Caco-2 (cell line): ENCODE measurements around the gene GGCT. TPM values are rescaled to one million over a fixed set of nuclear protein-coding genes. Genes with fewer than 3 reads are reported as not detected.

Experiments
- BruUV-seq: library from RNA; stranded (reverse); fragments of 400-500 nt; replicated peaks from 2 replicates; lab custom pipeline; 2021; lab: Mats Ljungman, UMichigan
- CTCF ChIA-PET: fragments of 300-600 bp; sonication (Branson Sonifier 250); formaldehyde crosslinking; loops from one replicate; lab custom pipeline; 2022; ENCODE audit warnings: antibody characterized with exemption; lab: Charles Lee
- POLR2A ChIA-PET: fragments of 300-600 bp; sonication (Branson Sonifier 250); formaldehyde crosslinking; loops from one replicate; lab custom pipeline; 2022; ENCODE audit warnings: antibody characterized with exemption; lab: Charles Lee
- DNase-seq, 2 experiments: peaks; one replicate each; pipeline versions ENCODE4 v3.0.0 to v3.0.0-alpha.2; 2020 to 2022
- H3K27me3 ChIP-seq: replicated peaks from 2 replicates; pipeline ENCODE4 v1.6.0; 2011; ENCODE audit warnings: low read length; ENCODE audit not compliant: control insufficient read depth, insufficient read depth
- H3K36me3 ChIP-seq: 2 replicates; pipeline ENCODE4 v1.5.1; 2011; ENCODE audit warnings: low read length; ENCODE audit not compliant: control insufficient read depth, insufficient read depth
- H3K4me1 ChIP-seq: fragments of 250-450 bp; sonication (Bioruptor Pico); 2 replicates; pipeline ENCODE4 v1.5.1; 2020; ENCODE audit warnings: mild to moderate bottlenecking
- H3K4me3 ChIP-seq: 2 replicates; pipeline ENCODE4 v1.5.1; 2011; ENCODE audit warnings: low read depth, mild to moderate bottlenecking, control low read depth, low read length
- H3K9me3 ChIP-seq: fragments of 250-450 bp; sonication (Bioruptor Pico); 2 replicates; pipeline ENCODE4 v1.5.1; 2020; ENCODE audit warnings: mild to moderate bottlenecking, moderate library complexity
- H3K27ac Mint-ChIP-seq: one replicate; pipeline ENCODE4 v1.8.0; 2022; ENCODE audit warnings: mixed read lengths; ENCODE audit not compliant: unreplicated experiment
- H3K27me3 Mint-ChIP-seq: one replicate; pipeline ENCODE4 v1.8.0; 2022; ENCODE audit warnings: mixed read lengths; ENCODE audit not compliant: insufficient read depth, unreplicated experiment
- H3K36me3 Mint-ChIP-seq: one replicate; pipeline ENCODE4 v1.8.0; 2022; ENCODE audit warnings: mild to moderate bottlenecking, mixed read lengths; ENCODE audit not compliant: insufficient read depth, unreplicated experiment
- H3K4me1 Mint-ChIP-seq: one replicate; pipeline ENCODE4 v1.8.0; 2022; ENCODE audit warnings: low read depth, mixed read lengths; ENCODE audit not compliant: unreplicated experiment
- H3K4me3 Mint-ChIP-seq: one replicate; pipeline ENCODE4 v1.8.0; 2022; ENCODE audit warnings: mild to moderate bottlenecking, moderate library complexity, mixed read lengths; ENCODE audit not compliant: unreplicated experiment
- H3K9me3 Mint-ChIP-seq: one replicate; pipeline ENCODE4 v1.8.0; 2022; ENCODE audit warnings: mixed read lengths; ENCODE audit not compliant: unreplicated experiment
- intact Hi-C: fragments of 100-400 bp; cut with micrococcal nuclease; formaldehyde crosslinking; loops from one replicate; pipeline ENCODE4 v1.10.0; 2022; ENCODE audit not compliant: unreplicated experiment
- total RNA-seq: library from RNA; stranded (reverse); gene quantifications from 2 replicates; pipeline ENCODE4 v1.2.3, GENCODE V29; 2022
- TF ChIP-seq, protein P1 (sequence below), 2 experiments: fragments of 200-600 bp in 1 of 2; IDR thresholded peaks; 1 replicate in 1 of 2; 2 replicates in 1 of 2; pipeline versions ENCODE4 v1.5.1 to v1.8.0; 2011 to 2022; ENCODE audit warnings: antibody characterized with exemption in 1 of 2, control low read depth in 1 of 2, inconsistent platforms in 1 of 2, low read depth in 1 of 2, low read length in 1 of 2, mild to moderate bottlenecking in 1 of 2, moderate library complexity in 1 of 2; ENCODE audit not compliant: insufficient read depth in 1 of 2, severe bottlenecking in 1 of 2, unreplicated experiment in 1 of 2

The GGCT gene
- total RNA-seq, 1 experiment from 2014 or later, result 75.2 TPM

DNA sequence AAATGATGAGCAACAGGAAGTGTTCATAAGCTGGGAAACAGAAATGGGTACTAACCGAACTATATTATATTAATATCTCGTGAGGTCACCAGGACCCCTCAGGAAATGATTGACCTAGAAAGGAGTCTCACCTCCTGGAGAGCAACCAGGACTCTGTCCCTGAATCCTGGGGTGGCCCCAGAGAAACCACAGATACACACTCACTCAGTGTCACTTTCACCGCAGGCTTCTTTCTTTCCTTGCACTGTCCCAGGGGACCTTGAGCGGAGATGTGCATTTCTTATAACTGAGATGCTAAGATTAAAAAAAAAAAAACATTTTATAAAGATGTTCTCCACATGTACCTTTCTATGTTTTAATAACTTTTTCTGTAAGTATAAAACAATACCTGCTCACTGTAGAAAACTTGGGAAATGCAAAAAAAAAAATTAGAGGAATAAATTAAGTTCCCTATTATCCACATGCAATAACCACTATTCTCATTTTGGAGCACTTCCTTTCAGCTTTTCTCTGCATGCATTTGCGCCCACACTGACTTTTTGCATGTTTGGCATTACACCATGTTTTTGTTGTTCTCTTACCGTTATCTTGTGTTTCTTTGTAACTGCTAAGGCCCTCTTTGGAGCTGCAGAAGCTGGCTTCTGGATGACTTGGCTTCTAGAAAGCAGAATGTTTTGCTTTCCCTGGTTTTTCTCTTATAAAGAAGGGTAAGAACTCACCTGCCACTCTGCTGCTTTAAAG lies 41.1 kb downstream of the GGCT start:
- H3K9me3 ChIP-seq, result no peaks in the 10 kb centered on the region
- no peak for DNase-seq
- ChIA-PET POLR2A (no interaction called here), CTCF (no interaction called here)
- intact Hi-C loops, result no loop called here
- H3K36me3 ChIP-seq, result no peaks in the 10 kb centered on the region
- TF ChIP-seq, protein P1, sequence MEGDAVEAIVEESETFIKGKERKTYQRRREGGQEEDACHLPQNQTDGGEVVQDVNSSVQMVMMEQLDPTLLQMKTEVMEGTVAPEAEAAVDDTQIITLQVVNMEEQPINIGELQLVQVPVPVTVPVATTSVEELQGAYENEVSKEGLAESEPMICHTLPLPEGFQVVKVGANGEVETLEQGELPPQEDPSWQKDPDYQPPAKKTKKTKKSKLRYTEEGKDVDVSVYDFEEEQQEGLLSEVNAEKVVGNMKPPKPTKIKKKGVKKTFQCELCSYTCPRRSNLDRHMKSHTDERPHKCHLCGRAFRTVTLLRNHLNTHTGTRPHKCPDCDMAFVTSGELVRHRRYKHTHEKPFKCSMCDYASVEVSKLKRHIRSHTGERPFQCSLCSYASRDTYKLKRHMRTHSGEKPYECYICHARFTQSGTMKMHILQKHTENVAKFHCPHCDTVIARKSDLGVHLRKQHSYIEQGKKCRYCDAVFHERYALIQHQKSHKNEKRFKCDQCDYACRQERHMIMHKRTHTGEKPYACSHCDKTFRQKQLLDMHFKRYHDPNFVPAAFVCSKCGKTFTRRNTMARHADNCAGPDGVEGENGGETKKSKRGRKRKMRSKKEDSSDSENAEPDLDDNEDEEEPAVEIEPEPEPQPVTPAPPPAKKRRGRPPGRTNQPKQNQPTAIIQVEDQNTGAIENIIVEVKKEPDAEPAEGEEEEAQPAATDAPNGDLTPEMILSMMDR (IDR thresholded peaks at IDR 0.05; ENCODE audit: insufficient read depth in 1 of 2, low read depth in 1 of 2, low read length in 1 of 2, severe bottlenecking in 1 of 2, unreplicated experiment in 1 of 2), result no peak
- no peak overlapping the region for H3K4me3 ChIP-seq
- no peaks in the 10 kb centered on the region for H3K9me3 Mint-ChIP-seq
- no peak overlapping the region for H3K4me3 Mint-ChIP-seq
- H3K4me1 ChIP-seq, result peaks cover 22% of the 10 kb centered on the region
- no TSS peak for BruUV-seq
- H3K4me1 Mint-ChIP-seq, result peaks cover 15% of the 10 kb centered on the region
- no peak overlapping the region for H3K27ac Mint-ChIP-seq
- H3K36me3 Mint-ChIP-seq, result peaks cover 6% of the 10 kb centered on the region
- no peaks in the 10 kb centered on the region for H3K27me3 ChIP-seq
- no peaks in the 10 kb centered on the region for H3K27me3 Mint-ChIP-seq

DNA sequence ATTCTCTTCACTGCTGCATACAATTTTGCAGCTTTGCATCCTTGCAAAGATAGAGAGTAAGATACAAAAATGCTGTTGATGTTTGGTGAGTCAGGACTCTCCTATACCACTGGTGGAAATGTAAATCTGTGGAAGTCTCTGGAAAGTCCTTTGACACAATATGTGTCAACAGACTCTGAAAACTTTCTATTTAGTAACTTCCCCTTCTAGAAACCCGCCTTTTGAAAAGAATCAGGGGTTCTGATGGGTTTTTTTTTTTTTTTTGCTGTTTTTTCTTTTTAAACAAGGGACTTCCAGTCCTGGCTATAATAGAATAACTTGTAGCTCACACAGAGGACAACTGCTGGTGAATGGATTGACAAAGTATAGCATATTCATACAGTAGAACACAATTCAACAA lies 42.5 kb downstream of the GGCT start:
- no peaks in the 10 kb centered on the region for H3K36me3 ChIP-seq
- H3K4me3 ChIP-seq, result no peak overlapping the region
- no peaks in the 10 kb centered on the region for H3K9me3 ChIP-seq
- H3K27me3 ChIP-seq, result no peaks in the 10 kb centered on the region
- H3K4me1 ChIP-seq, result peaks cover 22% of the 10 kb centered on the region
- ChIA-PET POLR2A (no interaction called here), CTCF (no interaction called here)
- Mint-ChIP-seq H3K4me1 (peaks cover 15% of the 10 kb centered on the region), H3K36me3 (peaks cover 6% of the 10 kb centered on the region), H3K27ac (no peak overlapping the region), H3K27me3 (no peaks in the 10 kb centered on the region), H3K4me3 (no peak overlapping the region), H3K9me3 (no peaks in the 10 kb centered on the region)
- TF ChIP-seq, protein P1 (IDR thresholded peaks at IDR 0.05; ENCODE audit: insufficient read depth in 1 of 2, low read depth in 1 of 2, low read length in 1 of 2, severe bottlenecking in 1 of 2, unreplicated experiment in 1 of 2), result no peak
- intact Hi-C loops, result no loop called here
- DNase-seq, result no peak
- no TSS peak for BruUV-seq

DNA sequence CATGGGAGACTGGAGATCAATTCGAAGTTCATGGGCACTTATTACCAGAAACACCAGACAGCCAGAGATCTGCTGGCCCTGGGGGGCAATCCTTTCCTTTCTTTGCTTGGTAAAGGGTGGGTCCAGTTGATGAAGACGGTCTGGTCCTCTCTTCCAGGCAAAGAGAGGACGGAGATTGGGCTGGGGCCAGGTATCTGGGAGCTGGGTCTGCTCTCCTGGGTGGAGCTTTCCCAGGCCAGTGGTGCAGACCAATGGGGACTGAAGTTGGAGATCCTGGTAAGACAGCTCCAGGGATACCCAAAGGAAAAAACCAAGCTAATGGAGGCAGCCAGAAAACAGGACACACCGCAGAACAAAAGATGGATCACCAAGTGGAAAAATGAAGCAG lies 44.4 kb downstream of the GGCT start:
- POLR2A ChIA-PET, result no interaction called here
- CTCF ChIA-PET, result interaction anchor here (2.0 kb wide), 1 partner anchor 9 kb away, joined by 13 read pairs; no protein-coding TSS in a partner anchor
- Histone ChIP-seq H3K36me3 (no peaks in the 10 kb centered on the region), H3K4me1 (peaks cover 22% of the 10 kb centered on the region), H3K4me3 (no peak overlapping the region), H3K9me3 (no peaks in the 10 kb centered on the region), H3K27me3 (no peaks in the 10 kb centered on the region)
- no peaks in the 10 kb centered on the region for H3K27me3 Mint-ChIP-seq
- TF ChIP-seq, protein P1 (IDR thresholded peaks at IDR 0.05; ENCODE audit: insufficient read depth in 1 of 2, low read depth in 1 of 2, low read length in 1 of 2, severe bottlenecking in 1 of 2, unreplicated experiment in 1 of 2), result no peak
- peak overlapping the region; percentile 29 for H3K4me3 Mint-ChIP-seq
- no TSS peak for BruUV-seq
- no peaks in the 10 kb centered on the region for H3K9me3 Mint-ChIP-seq
- H3K27ac Mint-ChIP-seq, result peak overlapping the region; percentile 45
- DNase-seq, result no peak
- intact Hi-C loops, result no loop called here
- peaks cover 15% of the 10 kb centered on the region for H3K4me1 Mint-ChIP-seq
- peaks cover 10% of the 10 kb centered on the region for H3K36me3 Mint-ChIP-seq
